NCI-H460 (cell line): ENCODE data around the gene SND1. TPM values are rescaled to one million over a fixed set of nuclear protein-coding genes. Genes with fewer than 3 reads are reported as not detected.
A peak's percentile ranks its signal among the peaks of the same experiment; 100 is the strongest.
"Not testable (repeated sequence)": the region's sequence is repeated elsewhere in the genome, so short reads cannot be mapped to it uniquely, and the experiment has no call there.

ENCODE experiments used
- DNase-seq: peaks from one replicate; pipeline ENCODE4 v3.0.0-alpha.2; 2016; ENCODE audit warnings: low read depth; ENCODE audit errors: extremely low read depth
- total RNA-seq: library from RNA; depleted of rRNA; stranded (reverse); fragments of >200 nt; shearing (Covaris generic); gene quantifications from 2 replicates; pipeline ENCODE4 v1.2.3, GENCODE V29; 2014

Gene SND1
- total RNA-seq, 1 experiment from 2014 or later, result 193 TPM

DNA sequence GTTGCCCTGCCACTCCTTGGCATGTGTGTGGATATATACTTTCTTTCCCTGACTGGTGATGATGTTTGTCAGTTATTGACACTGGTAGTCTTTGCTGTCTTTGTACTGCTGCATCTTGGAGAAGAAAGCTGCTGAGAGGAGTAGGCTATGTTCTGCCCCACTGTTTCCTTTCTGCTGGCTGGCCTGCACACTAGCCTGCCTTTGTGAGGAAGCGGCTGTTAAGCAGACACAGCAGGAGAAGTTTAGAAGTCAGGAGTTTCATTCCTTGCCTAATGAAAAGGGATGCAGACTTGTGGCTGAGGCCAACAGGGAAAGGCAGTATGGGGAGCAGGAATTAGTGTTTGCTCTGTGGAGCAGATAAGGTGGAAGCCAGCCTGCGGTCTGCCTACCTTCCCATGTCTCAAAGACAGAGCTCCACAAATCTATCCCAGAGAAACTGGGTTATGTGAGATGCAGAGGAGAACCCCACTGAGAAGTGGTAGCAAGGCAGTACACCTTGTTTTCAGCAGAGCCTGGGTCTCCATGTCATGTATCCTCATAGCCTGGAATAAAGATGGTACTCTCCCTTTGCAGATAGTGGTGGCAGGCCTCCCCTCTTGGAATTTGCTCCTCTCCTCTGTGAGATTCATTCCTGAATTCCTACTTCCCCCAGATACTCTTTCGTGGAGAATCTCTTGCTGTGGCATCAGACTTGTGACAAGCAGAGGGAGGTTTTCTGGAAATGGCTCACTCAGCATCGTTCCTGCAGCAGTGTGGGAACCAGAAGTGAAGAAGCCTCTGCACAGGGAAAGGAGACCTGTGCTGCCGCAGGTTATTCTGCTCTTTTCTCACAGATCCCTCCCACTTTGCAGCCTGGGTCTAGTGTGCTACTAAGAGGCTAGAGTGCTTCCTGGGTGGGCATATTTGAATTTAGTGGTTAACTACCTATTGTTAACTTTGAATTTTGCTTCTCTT, 249.0 kb downstream of the SND1 start:
- no peak for DNase-seq

- DNase-seq, result no peak
Observed at GRCh38 chr7:127901895-127902703, 250.1 kb downstream of the SND1 start.

DNA sequence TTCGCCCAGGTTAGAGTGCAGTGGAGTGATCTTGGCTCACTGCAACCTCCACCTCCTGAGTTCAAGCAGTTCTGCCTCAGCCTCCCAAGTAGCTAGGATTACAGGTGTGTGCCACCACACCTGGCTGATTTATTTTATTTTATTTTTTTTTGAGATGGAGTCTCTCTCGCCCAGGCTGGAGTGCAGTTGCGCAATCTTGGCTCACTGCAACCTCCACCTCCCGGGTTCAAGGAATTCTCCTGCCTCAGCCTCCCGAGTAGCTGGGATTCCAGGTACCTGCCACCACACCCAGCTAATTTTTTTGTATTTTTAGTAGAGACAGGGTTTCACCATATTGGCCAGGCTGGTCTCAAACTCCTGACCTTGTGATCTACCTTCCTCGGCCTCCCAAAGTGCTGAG, 250.8 kb downstream of the SND1 start:
- not testable (repeated sequence) for DNase-seq

GRCh38 chr7:127903892-127904669, 252.1 kb downstream of the SND1 start:
- DNase-seq, result no peak

GRCh38 chr7:127904670-127904985, 252.6 kb downstream of the SND1 start:
- DNase-seq, result no peak

DNA sequence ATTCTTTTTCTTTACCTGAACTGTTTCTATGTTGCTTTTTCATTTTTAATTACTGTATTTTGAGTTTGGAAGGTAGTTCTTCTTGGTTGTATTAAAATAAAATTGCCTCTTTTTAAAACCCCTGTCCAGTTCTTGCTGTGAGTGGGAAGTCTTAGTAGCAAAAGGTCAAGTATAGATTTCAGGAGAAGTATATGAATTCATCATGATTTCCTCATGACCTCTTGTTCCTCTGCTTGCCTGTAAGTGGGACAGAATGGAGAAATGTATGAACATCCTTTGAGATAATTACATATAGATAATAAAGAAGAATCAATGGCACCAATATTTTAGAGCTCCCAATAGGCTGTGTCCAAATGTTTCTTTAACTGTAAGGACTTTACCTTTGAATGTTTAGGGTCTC, 253.0 kb downstream of the SND1 start:
- DNase-seq, result no peak

- DNase-seq, result no peak
Observed at GRCh38 chr7:127905491-127906330, 253.7 kb downstream of the SND1 start.

DNA sequence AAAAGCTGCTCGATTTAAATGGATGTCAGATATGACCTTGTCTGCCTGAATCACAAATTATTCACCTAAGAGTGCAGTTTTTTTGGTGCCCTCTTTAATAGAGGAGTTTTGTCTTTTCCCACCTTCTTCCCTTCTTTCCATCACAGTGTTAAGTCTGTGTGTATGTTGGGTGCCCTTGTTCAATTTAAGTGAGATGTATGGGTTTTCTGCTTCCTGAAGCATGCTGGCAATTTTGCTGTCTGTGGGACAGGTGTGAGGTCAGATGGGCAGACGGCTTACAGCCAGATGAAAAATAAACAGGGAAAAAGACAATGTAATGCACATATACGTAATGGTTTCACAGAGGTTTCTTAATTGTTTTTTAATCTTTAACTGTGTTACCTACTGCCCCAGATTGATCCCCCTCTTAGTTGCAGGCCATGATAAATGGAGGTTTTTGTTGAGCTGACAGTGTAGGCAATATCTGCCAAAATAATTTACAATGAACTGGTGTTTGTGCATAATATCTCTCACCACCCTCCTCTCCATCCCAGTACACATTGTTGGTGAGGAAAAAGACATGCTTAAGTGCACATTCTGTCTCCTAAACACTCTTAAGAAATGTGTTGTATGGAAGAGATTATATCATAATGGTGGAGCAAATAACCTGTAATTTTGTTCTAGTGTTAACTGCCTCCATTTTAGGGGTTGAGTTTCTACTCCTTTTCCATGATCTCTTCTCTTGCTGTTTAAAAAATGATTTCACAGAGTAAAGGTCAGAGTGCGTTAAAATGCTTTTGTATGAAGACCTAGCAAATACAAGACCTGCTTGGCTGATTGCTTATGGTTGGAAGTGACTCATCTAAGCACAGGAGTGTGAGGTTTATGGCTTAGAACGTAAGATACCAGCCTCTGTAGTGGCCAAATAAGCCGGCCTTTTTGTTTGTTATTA, 255.4 kb downstream of the SND1 start:
- peak; percentile 58 for DNase-seq

- DNase-seq, result no peak
Observed at GRCh38 chr7:127908430-127909258, 256.6 kb downstream of the SND1 start.

DNA sequence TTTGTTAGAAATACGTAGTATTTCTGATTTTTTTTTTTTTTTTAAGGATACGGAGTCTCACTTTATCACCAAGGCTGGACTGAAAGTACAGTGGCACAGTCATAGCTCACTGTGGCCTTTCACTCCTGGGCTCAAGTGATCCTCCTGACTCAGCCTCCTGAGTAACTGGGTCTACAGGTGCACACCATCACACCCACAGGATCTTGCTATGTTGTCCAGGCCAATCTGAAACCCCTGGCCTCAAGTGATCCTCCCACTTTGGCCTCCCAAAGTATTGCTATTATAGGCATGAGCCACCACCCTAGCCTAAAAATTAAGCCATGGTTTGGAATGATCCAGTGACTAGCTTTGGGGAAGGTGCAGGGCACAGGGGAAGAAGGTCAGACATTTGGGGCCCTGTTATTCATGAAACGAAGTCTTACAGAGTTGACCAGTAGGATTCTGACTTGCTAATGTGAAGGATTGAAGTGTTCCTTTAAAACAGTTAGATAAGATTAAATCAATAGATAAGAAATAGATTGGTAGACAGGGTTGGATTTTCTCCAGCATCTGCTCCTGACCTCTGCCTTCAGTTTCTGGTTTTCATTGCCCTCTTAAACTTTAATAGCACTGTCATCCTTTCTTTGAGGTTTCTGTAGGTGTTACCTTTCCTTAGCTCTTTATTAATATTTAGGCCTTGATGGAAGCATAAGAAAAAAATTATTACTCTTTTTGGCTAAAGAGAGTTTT, 257.6 kb downstream of the SND1 start:
- DNase-seq, result no peak

- no peak for DNase-seq
Observed at GRCh38 chr7:127910670-127911069, 258.7 kb downstream of the SND1 start.

DNA sequence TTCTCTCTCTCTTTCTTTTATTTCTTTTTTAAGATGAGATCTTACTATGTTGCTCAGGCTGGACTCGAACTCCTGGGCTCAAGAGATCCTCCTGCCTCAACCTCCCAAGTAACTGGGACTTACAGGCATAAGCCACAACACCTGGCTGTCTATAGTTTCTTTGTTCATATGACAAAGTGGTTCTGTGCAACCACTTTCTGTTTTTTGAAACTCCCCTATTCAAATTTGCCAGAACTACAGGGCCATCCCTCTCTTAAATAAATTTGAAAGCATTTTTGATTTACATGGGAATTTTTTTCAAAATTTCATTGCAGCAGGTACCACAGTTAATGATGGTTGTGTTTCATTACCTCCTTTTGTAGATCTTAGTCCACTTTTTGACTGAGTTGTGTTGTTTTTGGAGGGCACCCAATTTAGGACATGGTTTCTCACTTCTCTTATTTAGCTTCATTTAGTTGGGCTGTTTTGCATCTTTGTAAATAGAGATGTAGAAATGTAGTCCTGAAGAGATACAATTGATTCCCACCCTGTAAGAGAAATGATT, 260.0 kb downstream of the SND1 start:
- DNase-seq, result no peak

GRCh38 chr7:127912901-127913300, 260.9 kb downstream of the SND1 start:
- no peak for DNase-seq

- no peak for DNase-seq
Observed at GRCh38 chr7:127913686-127914085, 261.7 kb downstream of the SND1 start.

DNA sequence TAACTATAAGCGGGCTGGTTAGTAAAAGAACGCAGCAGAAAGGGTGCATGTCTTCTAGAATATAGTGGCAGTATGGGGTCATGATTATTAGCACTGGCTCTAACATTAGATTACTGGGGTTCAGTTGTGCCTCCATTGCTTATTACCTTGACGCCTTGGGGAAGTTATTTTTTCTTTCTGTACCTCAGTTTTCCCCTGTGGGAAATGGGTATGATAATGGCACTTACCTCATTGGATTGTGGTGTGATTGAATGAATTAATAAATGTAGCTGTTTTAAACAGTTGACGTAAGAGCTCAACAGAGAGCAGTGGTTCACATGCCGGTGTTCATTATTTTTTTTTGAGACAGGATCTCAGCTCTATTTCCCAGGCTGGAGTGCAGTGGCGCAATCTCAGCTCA, 262.7 kb downstream of the SND1 start:
- no peak for DNase-seq

GRCh38 chr7:127916735-127917134, 264.7 kb downstream of the SND1 start:
- no peak for DNase-seq

- DNase-seq, result no peak
Observed at GRCh38 chr7:127918130-127918529, 266.1 kb downstream of the SND1 start.
